ENCODE data around the gene WWOX. TPM values are rescaled to one million over a fixed set of nuclear protein-coding genes. Genes with fewer than 3 reads are reported as not detected.

WWOX gene
- total and polyA plus RNA-seq, 2 of the 8 experiments (the other 6 are each of a cell fraction or from before 2014, with no cell fraction given), result 5.4 to 16.7 TPM

DNA sequence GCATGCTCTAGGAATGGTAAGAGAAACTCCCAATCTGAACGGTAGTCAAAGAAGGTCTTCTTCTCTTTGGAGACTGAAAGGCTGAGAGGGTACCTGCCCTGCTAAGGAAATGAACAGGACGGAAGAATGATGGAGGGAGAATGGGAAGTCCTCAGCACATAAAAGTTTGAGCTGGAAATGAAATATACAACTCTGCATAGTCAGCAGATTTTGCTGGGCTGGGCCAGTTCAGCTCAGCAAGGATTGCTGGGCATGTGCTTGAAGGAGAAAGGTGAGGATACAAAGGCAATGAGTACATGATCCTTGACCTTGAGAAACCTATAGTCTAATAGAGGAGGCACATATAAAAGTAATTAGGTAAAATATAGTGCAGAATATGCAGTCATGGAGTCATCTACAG lies 831.8 kb downstream of the WWOX start:
- DNase-seq (ENCODE audit: low read depth in 1 of 2, low spot score in 2 of 2) (no peak), FAIRE-seq (no peak)
- WGBS, 2 experiments (ENCODE audit: extremely low coverage in 1 of 2, insufficient coverage in 1 of 2, insufficient read length in 1 of 2, insufficient replicate concordance in 2 of 2, low coverage in 1 of 2, low lambda C conversion rate in 2 of 2, missing lambda C conversion rate in 1 of 2), result 97% methylated on average over 2 of the region's 2 CpGs; no CpG with 5 or more reads in 1 of the 2 experiments
- Histone ChIP-seq H2AK5ac (ENCODE audit: low read depth, low read length) (no peak overlapping the region), H3K27me3 (replicated peaks in 1 of 4; ENCODE audit: control insufficient read depth in 3 of 4, extremely low read depth in 1 of 4, insufficient read depth in 3 of 4, low read length in 3 of 4) (no peaks in the 10 kb centered on the region), H3K79me1 (ENCODE audit: low read depth, low read length) (no peaks in the 10 kb centered on the region), H3K27ac (ENCODE audit: low read depth, low read length) (no peak overlapping the region), H3K9ac (replicated peaks in 1 of 4; ENCODE audit: extremely low read depth in 1 of 4, low read depth in 3 of 4, low read length in 3 of 4) (no peak overlapping the region), H3K4me3 (ENCODE audit: extremely low read depth in 1 of 4, insufficient read depth in 2 of 4, low read depth in 3 of 4, low read length in 4 of 4) (no peak overlapping the region), H3K9me3 (ENCODE audit: insufficient read depth in 2 of 2, low read depth in 1 of 2, low read length in 1 of 2) (no peaks in the 10 kb centered on the region), H4K8ac (ENCODE audit: extremely low read depth, insufficient read depth, low read length) (no peak overlapping the region), H2BK120ac (replicated peaks; ENCODE audit: low read depth, low read length) (no peak overlapping the region), H4K91ac (replicated peaks; ENCODE audit: insufficient read length, low read length) (no peak overlapping the region), H2BK5ac (ENCODE audit: low read depth, low read length) (no peak overlapping the region), H3K56ac (replicated peaks; ENCODE audit: insufficient read length, low read depth, low read length) (no peak overlapping the region), H2BK12ac (ENCODE audit: low read depth, low read length) (no peak overlapping the region), H2AFZ (ENCODE audit: low read length) (no peak overlapping the region), H2BK15ac (ENCODE audit: low read length) (no peak overlapping the region), H3K4ac (replicated peaks; ENCODE audit: insufficient read length, low read depth, low read length) (no peak overlapping the region), H3K36me3 (ENCODE audit: control insufficient read depth in 2 of 4, insufficient read depth in 4 of 4, low read length in 3 of 4) (no peaks in the 10 kb centered on the region), H4K20me1 (replicated peaks in 1 of 2; ENCODE audit: control insufficient read depth in 1 of 2, insufficient read depth in 2 of 2, low read length in 2 of 2) (no peaks in the 10 kb centered on the region), H2BK20ac (ENCODE audit: low read length) (no peak overlapping the region), H3K4me1 (replicated peaks in 1 of 4; ENCODE audit: control insufficient read depth in 3 of 4, insufficient read depth in 4 of 4, low read length in 3 of 4) (no peaks in the 10 kb centered on the region), H4K5ac (ENCODE audit: insufficient read length, low read depth, low read length) (no peak overlapping the region), H3K14ac (ENCODE audit: insufficient read length) (no peak overlapping the region), H3K79me2 (ENCODE audit: control insufficient read depth in 1 of 2, insufficient read depth in 2 of 2, low read length in 2 of 2) (no peaks in the 10 kb centered on the region), H3K18ac (ENCODE audit: extremely low read depth, low read length) (no peak overlapping the region), H3K23ac (ENCODE audit: insufficient read length) (no peak overlapping the region), H3K4me2 (ENCODE audit: insufficient read depth in 1 of 2, low read depth in 2 of 2, low read length in 2 of 2) (no peak overlapping the region), H3K23me2 (ENCODE audit: low read depth, low read length) (no peaks in the 10 kb centered on the region)
- POLR2A ChIA-PET (ENCODE audit: partially characterized antibody), result no interaction called here
- no peak for TF ChIP-seq TAF7 (optimal IDR thresholded peaks at IDR 0.05; ENCODE audit: borderline replicate concordance, low read depth, low read length)
- peak; percentile 53; the same call in 1 of the 2 replicates for TF ChIP-seq MAFK (IDR thresholded peaks at IDR 0.05; ENCODE audit: low read depth, low read length)
- CTCF ChIA-PET (ENCODE audit: partially characterized antibody), result interaction anchor here (1.0 to 1.3 kb wide), 2 partner anchors 9 to 57 kb away, joined by 4 read pairs; no protein-coding TSS in a partner anchor

Measured in H1 (cell line).